ENCODE results near the gene LCA5. TPM values are rescaled to one million over a fixed set of nuclear protein-coding genes. Genes with fewer than 3 reads are reported as not detected.

The LCA5 gene
- total RNA-seq, 1 experiment from 2014 or later, result 2.0 TPM

DNA sequence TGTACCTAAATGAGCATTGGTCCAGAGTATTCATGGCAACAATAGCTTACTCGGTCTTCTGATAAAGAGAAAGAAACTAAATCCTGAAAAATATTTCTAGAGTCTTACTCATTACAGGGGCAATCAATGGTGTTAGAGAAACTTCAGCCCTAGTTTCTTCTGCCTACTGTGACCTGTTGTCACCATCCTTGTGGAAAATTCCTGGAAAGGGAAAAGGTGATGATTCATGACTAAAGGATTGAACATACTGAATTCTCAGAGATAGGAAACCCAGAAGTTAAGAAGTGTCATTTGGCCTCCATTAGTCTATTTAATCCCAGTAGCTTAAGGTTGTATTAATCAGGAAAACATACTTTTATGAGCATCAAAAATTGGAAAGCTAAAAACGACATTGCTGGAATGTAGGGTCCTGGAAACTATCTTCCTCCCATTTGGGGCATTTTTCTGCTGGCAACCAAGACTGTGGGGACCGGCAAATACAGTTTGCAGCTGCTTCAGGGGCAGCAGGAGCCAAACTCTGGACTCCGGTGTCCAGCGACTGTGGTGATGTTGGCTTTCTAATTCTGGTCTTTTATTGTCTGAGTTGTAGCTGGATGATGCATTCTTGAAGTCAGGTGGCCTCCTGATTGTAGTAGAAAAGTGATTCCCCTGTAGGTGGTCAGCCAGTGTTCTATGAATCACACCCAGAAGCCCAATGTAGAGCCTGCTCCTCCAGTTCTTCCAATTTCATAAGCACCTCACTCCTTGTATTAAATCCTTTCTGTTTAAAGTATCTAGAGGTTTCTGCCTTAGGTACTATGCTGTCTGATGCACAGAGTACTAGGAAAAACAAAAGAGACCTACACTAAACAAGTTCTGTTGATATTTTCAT lies 67.6 kb downstream of the LCA5 start:
- Histone ChIP-seq H3K79me2 (ENCODE audit: insufficient read depth, low read length) (no peaks in the 10 kb centered on the region), H4K20me1 (ENCODE audit: insufficient read depth) (no peaks in the 10 kb centered on the region), H3K9ac (ENCODE audit: low read length) (no peak overlapping the region), H3K4me2 (ENCODE audit: low read length) (no peak overlapping the region), H3K9me3 (ENCODE audit: control insufficient read depth in 1 of 2, insufficient read depth in 1 of 2, low read depth in 1 of 2, low read length in 2 of 2) (no peaks in the 10 kb centered on the region), H3K4me1 (ENCODE audit: control insufficient read depth in 1 of 2, insufficient read depth in 2 of 2, low read length in 2 of 2) (peaks cover 9 to 24% of the 10 kb centered on the region in 2 experiments; a peak in 2 of 4 replicates), H3K4me3 (replicated peaks in 1 of 2; ENCODE audit: low read depth in 1 of 2, low read length in 2 of 2) (no peak overlapping the region), H3K36me3 (ENCODE audit: control insufficient read depth in 1 of 2, insufficient read depth in 2 of 2, low read length in 2 of 2) (no peaks in the 10 kb centered on the region), H3K27me3 (ENCODE audit: insufficient read depth, low read length) (no peaks in the 10 kb centered on the region), H3K27ac (ENCODE audit: low read depth, low read length) (no peak overlapping the region), H2AFZ (ENCODE audit: low read depth, low read length, poor library complexity, severe bottlenecking) (no peak overlapping the region), H3K9me2 (ENCODE audit: insufficient read depth) (no peaks in the 10 kb centered on the region)
- DNase-seq (ENCODE audit: low read depth, low spot score), result no peak
- intact Hi-C loops (cut with micrococcal nuclease), result no loop called here
- no peak for ATAC-seq
- TF ChIP-seq CTCF (IDR thresholded peaks at IDR 0.05 in 2 of 3, conservative IDR thresholded peaks at IDR 0.05 in 1 of 3; ENCODE audit: borderline replicate concordance in 1 of 3, insufficient read depth in 1 of 3, low read depth in 2 of 3, low read length in 2 of 3) (no peak), TCF7L2 (IDR thresholded peaks at IDR 0.05; ENCODE audit: borderline replicate concordance, extremely low read depth, insufficient read depth, insufficient read length) (no peak), YY1 (IDR thresholded peaks at IDR 0.05; ENCODE audit: extremely low read depth, insufficient replicate concordance, low read depth, low read length) (no peak), ATF3 (IDR thresholded peaks at IDR 0.05) (no peak), EZH2phosphoT487 (IDR thresholded peaks at IDR 0.05; ENCODE audit: borderline replicate concordance) (no peak)
- no TSS peak for BruUV-seq (replicated peaks)
- RAD21 ChIA-PET (ENCODE audit: low non-redundant PET in 1 of 2, low total read pairs in 2 of 2, uncharacterized antibody in 2 of 2, unreplicated experiment in 2 of 2), result no interaction called here
- CTCF ChIA-PET, result no interaction called here
- POLR2A ChIA-PET, result no interaction called here
